HepG2 (cell line): ENCODE data around the gene MAPK1. TPM values are rescaled to one million over a fixed set of nuclear protein-coding genes. Genes with fewer than 3 reads are reported as not detected.

ENCODE experiments used
- ASH2L ChIP-seq: fragments of 300-600, 200-600 bp; sonication (generic); IDR thresholded peaks from 2 replicates; pipeline ENCODE4 v1.7.0; 2017; ENCODE audit warnings: low read depth, mild to moderate bottlenecking, moderate library complexity, mixed read lengths, low read length; ENCODE audit not compliant: insufficient read length
- CHD2 ChIP-seq: IDR thresholded peaks from 2 replicates; pipeline ENCODE4 v1.6.1; 2011; ENCODE audit warnings: low read depth, low read length, improper control_type of control experiment
- CREB1 ChIP-seq, 2 experiments: fragments of 450-650 bp in 1 of 2; IDR thresholded peaks; 2 replicates each; pipeline ENCODE4 v1.6.1; 2016 to 2017; ENCODE audit warnings: control low read depth in 1 of 2, mild to moderate bottlenecking in 1 of 2, missing compliant biosample characterization in 1 of 2, missing genetic modification characterization in 1 of 2
- CREBL2 ChIP-seq: sonication (generic); formaldehyde crosslinking; IDR thresholded peaks from 2 replicates; pipeline ENCODE4 v1.8.1; 2023; ENCODE audit warnings: missing genetic modification reagents, mild to moderate bottlenecking, borderline replicate concordance
- HCFC1 ChIP-seq: fragments of 150-350 bp; IDR thresholded peaks from 2 replicates; pipeline ENCODE4 v1.6.1; 2014; ENCODE audit warnings: low read depth, low read length
- NCOA1 ChIP-seq: sonication (generic); formaldehyde crosslinking; IDR thresholded peaks from 2 replicates; pipeline ENCODE4 v1.9.0; 2021; ENCODE audit warnings: missing genetic modification reagents
- NFYC ChIP-seq: IDR thresholded peaks from 2 replicates; pipeline ENCODE4 v1.6.1; 2016; ENCODE audit warnings: missing genetic modification reagents, missing compliant biosample characterization
- ZBTB34 ChIP-seq: sonication (generic); formaldehyde crosslinking; IDR thresholded peaks from 2 replicates; pipeline ENCODE4 v1.8.0; 2022; ENCODE audit warnings: mild to moderate bottlenecking, missing genetic modification reagents
- ZNF510 ChIP-seq: sonication (generic); formaldehyde crosslinking; IDR thresholded peaks from 2 replicates; pipeline ENCODE4 v1.4.0; 2020; ENCODE audit warnings: low read depth, mild to moderate bottlenecking, missing genetic modification reagents
- ZNF746 ChIP-seq: sonication (generic); formaldehyde crosslinking; IDR thresholded peaks from 2 replicates; pipeline ENCODE4 v1.8.0; 2022; ENCODE audit warnings: mild to moderate bottlenecking, missing genetic modification reagents
- ZNF749 ChIP-seq: sonication (generic); formaldehyde crosslinking; IDR thresholded peaks from 2 replicates; pipeline ENCODE4 v1.8.0; 2022; ENCODE audit warnings: mild to moderate bottlenecking, missing genetic modification reagents, moderate library complexity, borderline replicate concordance
- polyA plus RNA-seq, 8 experiments: library from polyadenylated mRNA; depleted of rRNA in 3 of 8; stranded (reverse) in 7 of 8; unstranded in 1 of 8; fragments of >200 nt; fragmentation: Illumina TruSeq in 4 of 8; extraction: Trizol in 4 of 8; gene quantifications; 2 replicates each; pipeline versions ENCODE4 v1.2.1 to v1.2.3, GENCODE V29; 2011 to 2016; ENCODE audit warnings: low read depth in 4 of 8, missing spikeins in 1 of 8, mixed read lengths in 1 of 8; ENCODE audit not compliant: insufficient read depth in 1 of 8
- total RNA-seq, 5 experiments: library from RNA; depleted of rRNA; stranded (reverse); fragments of >200 nt; fragmentation: Illumina TruSeq; extraction: Trizol; gene quantifications; 2 replicates each; pipeline ENCODE4 v1.2.3, GENCODE V29; 2016; ENCODE audit warnings: low read depth in 1 of 5

Gene MAPK1
- total and polyA plus RNA-seq, 2 of the 13 experiments (the other 11 are each of a cell fraction or from before 2014, with no cell fraction given): 107 to 114 TPM

- TF ChIP-seq ZNF510 (CRISPR knock-in tag): 0 out of 2 replicates have a peak, but pooled peaks have one; percentile 16
- TF ChIP-seq ZNF746 (CRISPR knock-in tag): no peak; the same call in 1 of the 2 replicates
- TF ChIP-seq CREBL2 (CRISPR knock-in tag): 0 out of 2 replicates have a peak, but pooled peaks have one; percentile 6
- no peak for TF ChIP-seq HCFC1
- 0 out of 2 replicates have a peak, but pooled peaks have one; percentile 2 for TF ChIP-seq NCOA1 (CRISPR knock-in tag)
- no peak for TF ChIP-seq NFYC (CRISPR knock-in tag)
- TF ChIP-seq ASH2L: peak; percentile 17
- peak; percentile 9 for TF ChIP-seq ZNF749
- no peak for TF ChIP-seq CHD2
- no peak for TF ChIP-seq CREB1 (IDR thresholded peaks at IDR 0.05)
- no peak for TF ChIP-seq CREB1 (CRISPR knock-in tag; IDR thresholded peaks at IDR 0.05)
- no peak for TF ChIP-seq ZBTB34 (CRISPR knock-in tag)
- TF ChIP-seq, all 625 proteins: peak for 26
Observed at GRCh38 chr22:21866833-21867527, 465 bp downstream of the MAPK1 start (continued).
